CD14-positive monocyte (primary cell): ENCODE measurements around the gene CREB3L4. TPM values are rescaled to one million over a fixed set of nuclear protein-coding genes. Genes with fewer than 3 reads are reported as not detected.

Experiments
- DNase-seq, 3 donors: peaks; one replicate each; pipeline ENCODE4 v3.0.0-alpha.2; 2011 to 2022
- H2AFZ ChIP-seq: 2 replicates; pipeline ENCODE4 v1.6.0; 2012; ENCODE audit warnings: mild to moderate bottlenecking, low read depth, low read length, inconsistent platforms; ENCODE audit not compliant: insufficient read depth, poor library complexity, severe bottlenecking
- H3K27ac ChIP-seq, 2 donors: 1 replicate in 1 of 2; 2 replicates in 1 of 2; pipeline ENCODE4 v1.5.1; 2012 to 2013; ENCODE audit warnings: low read length in 2 of 2, control low read depth in 1 of 2, inconsistent platforms in 1 of 2, low read depth in 1 of 2, mild to moderate bottlenecking in 1 of 2
- H3K27me3 ChIP-seq, 2 donors: one replicate each; pipeline versions ENCODE4 v1.6.0 to v1.6.1; 2011 to 2013; ENCODE audit warnings: low read length in 2 of 2; ENCODE audit not compliant: control insufficient read depth in 2 of 2, insufficient read depth in 2 of 2
- H3K36me3 ChIP-seq, 2 donors: replicated peaks in 1 of 2; 1 replicate in 1 of 2; 2 replicates in 1 of 2; pipeline versions ENCODE4 v1.5.1 to v1.6.1; 2012 to 2013; ENCODE audit warnings: low read length in 2 of 2, control low read depth in 1 of 2, inconsistent platforms in 1 of 2, mild to moderate bottlenecking in 1 of 2; ENCODE audit not compliant: insufficient read depth in 2 of 2, control insufficient read depth in 1 of 2
- H3K4me1 ChIP-seq, 2 donors: 1 replicate in 1 of 2; 2 replicates in 1 of 2; pipeline versions ENCODE4 v1.5.1 to v1.6.1; 2012 to 2013; ENCODE audit warnings: low read length in 2 of 2, control low read depth in 1 of 2, inconsistent platforms in 1 of 2, mild to moderate bottlenecking in 1 of 2, moderate library complexity in 1 of 2; ENCODE audit not compliant: insufficient read depth in 2 of 2, control insufficient read depth in 1 of 2
- H3K4me2 ChIP-seq: replicated peaks from 2 replicates; pipeline ENCODE3; 2012; ENCODE audit warnings: low read length, moderate library complexity, mild to moderate bottlenecking; ENCODE audit not compliant: poor library complexity, severe bottlenecking; ENCODE audit errors: extremely low read depth
- H3K4me3 ChIP-seq, 3 experiments: fragments of 200-600 bp in 1 of 3; sonication (generic) in 1 of 3; replicated peaks in 1 of 3; 1 replicate in 2 of 3; 2 replicates in 1 of 3; pipeline ENCODE4 v1.5.1; 2011 to 2013; ENCODE audit warnings: low read length in 3 of 3, mild to moderate bottlenecking in 3 of 3, control low read depth in 2 of 3, low read depth in 2 of 3, inconsistent platforms in 1 of 3, moderate library complexity in 1 of 3
- H3K79me2 ChIP-seq: 2 replicates; pipeline ENCODE4 v1.6.0; 2012; ENCODE audit warnings: mild to moderate bottlenecking, control low read depth, inconsistent platforms, low read length, moderate library complexity; ENCODE audit not compliant: insufficient read depth
- H3K9ac ChIP-seq: 2 replicates; pipeline ENCODE4 v1.6.0; 2017; ENCODE audit warnings: low read length, mild to moderate bottlenecking; ENCODE audit not compliant: insufficient read depth, poor library complexity, severe bottlenecking
- H3K9me3 ChIP-seq, 2 donors: replicated peaks in 1 of 2; 1 replicate in 1 of 2; 2 replicates in 1 of 2; pipeline versions ENCODE4 v1.5.1 to v1.6.1; 2012 to 2013; ENCODE audit warnings: low read length in 2 of 2, control low read depth in 1 of 2; ENCODE audit not compliant: control insufficient read depth in 1 of 2, insufficient read depth in 1 of 2
- H4K20me1 ChIP-seq: 2 replicates; pipeline ENCODE4 v1.6.0; 2012; ENCODE audit warnings: mild to moderate bottlenecking, low read length, control low read depth, moderate library complexity; ENCODE audit not compliant: insufficient read depth
- H3K27ac Mint-ChIP-seq, 7 donors: one replicate each; pipeline ENCODE4 v1.8.0; 2020; ENCODE audit warnings: mild to moderate bottlenecking in 7 of 7, mixed read lengths in 7 of 7, moderate library complexity in 6 of 7, inconsistent platforms in 2 of 7
- H3K27me3 Mint-ChIP-seq, 3 donors: one replicate each; pipeline ENCODE4 v1.8.0; 2021 to 2022; ENCODE audit warnings: low read depth in 3 of 3, mild to moderate bottlenecking in 3 of 3, mixed read lengths in 3 of 3, moderate library complexity in 3 of 3, inconsistent platforms in 1 of 3
- H3K36me3 Mint-ChIP-seq, 2 donors: one replicate each; pipeline ENCODE4 v1.8.0; 2020; ENCODE audit warnings: mixed read lengths in 2 of 2, inconsistent platforms in 1 of 2, mild to moderate bottlenecking in 1 of 2
- H3K4me1 Mint-ChIP-seq: one replicate; pipeline ENCODE4 v1.8.0; 2020; ENCODE audit warnings: mild to moderate bottlenecking, mixed read lengths
- H3K4me3 Mint-ChIP-seq, 2 donors: one replicate each; pipeline ENCODE4 v1.8.0; 2020; ENCODE audit warnings: mild to moderate bottlenecking in 2 of 2, mixed read lengths in 2 of 2, moderate library complexity in 1 of 2
- H3K9me3 Mint-ChIP-seq, 7 donors: one replicate each; pipeline ENCODE4 v1.8.0; 2020 to 2022; ENCODE audit warnings: mixed read lengths in 7 of 7, mild to moderate bottlenecking in 6 of 7, moderate library complexity in 6 of 7, inconsistent platforms in 2 of 7
- CTCF ChIP-seq: fragments of 200-600 bp; IDR thresholded peaks from one replicate; pipeline ENCODE4 v1.8.0; 2022; ENCODE audit warnings: antibody characterized with exemption, mild to moderate bottlenecking
- WGBS: methylation state at CpG from one replicate; pipeline ENCODE4 v1.1.5; 2013; ENCODE audit warnings: missing lambda C conversion rate; ENCODE audit not compliant: insufficient coverage; 5-methylcytosine and 5-hydroxymethylcytosine counted together
- intact Hi-C, 2 donors: fragments of 100-400 bp; cut with micrococcal nuclease; formaldehyde crosslinking; loops; one replicate each; pipeline versions ENCODE4 v1.15.0 to v1.15.1; 2023
- polyA plus RNA-seq, 3 donors: library from polyadenylated mRNA; depleted of rRNA in 1 of 3; unstranded in 2 of 3; stranded (reverse) in 1 of 3; fragments of 300-500 nt in 2 of 3; fragments of >200 nt in 1 of 3; fragmentation: Illumina TruSeq in 2 of 3; gene quantifications; 1 replicate in 2 of 3; 2 replicates in 1 of 3; pipeline ENCODE4 v1.2.3, GENCODE V29; 2012 to 2021
- small RNA-seq: library from RNA; depleted of rRNA; stranded (forward); fragments of <200 nt; gene quantifications from one replicate; pipeline ENCODE3, GENCODE V24; 2012; ENCODE audit warnings: low read depth; ENCODE audit not compliant: insufficient read length

Gene CREB3L4
- polyA plus RNA-seq, 3 donors, result 5.0 to 7.6 (median 6.8) TPM

- Histone ChIP-seq H3K4me2 (no peak overlapping the region), H3K4me3 (no peak overlapping the region), H3K79me2 (no peaks in the 10 kb centered on the region), H4K20me1 (no peaks in the 10 kb centered on the region), H2AFZ (no peak overlapping the region), H3K9ac (no peak overlapping the region), H3K9me3 (no peaks in the 10 kb centered on the region), H3K27me3 (no peaks in the 10 kb centered on the region), H3K36me3 (no peaks in the 10 kb centered on the region), H3K27ac (no peak overlapping the region), H3K4me1 (no peaks in the 10 kb centered on the region)
- no peak overlapping the region for H3K4me3 Mint-ChIP-seq
- no peaks in the 10 kb centered on the region for H3K36me3 Mint-ChIP-seq
- no peak overlapping the region for H3K27ac Mint-ChIP-seq
- H3K9me3 Mint-ChIP-seq, result peaks cover 0 to 2% (median 0%) of the 10 kb centered on the region in 7 donors
- peaks cover 2 to 7% (median 4%) of the 10 kb centered on the region in 3 donors for H3K27me3 Mint-ChIP-seq
- intact Hi-C loops, result no loop called here
- no CpG with 5 or more reads among the region's 1 CpG for WGBS
- no peak for DNase-seq
- no peaks in the 10 kb centered on the region for H3K4me1 Mint-ChIP-seq
- no peak for TF ChIP-seq CTCF
These were observed 52.2 kb downstream of the CREB3L4 start for GRCh38 chr1:154019940-154020339.

Small RNAs within 50 kb of the gene (small RNA-seq; reads per million reads assigned to genes)
- gene MIR6737, result not detected

Other genes starting within 250 kb of the CREB3L4 start
- 10 to 100 TPM in 2 of 3 donors, 1 to 10 TPM in 1; 9.2 to 76.9 (median 15.9) TPM for gene INTS3, start 239.9 kb upstream of the CREB3L4 start, polyA plus RNA-seq
- gene SLC27A3, start 192.5 kb upstream of the CREB3L4 start, polyA plus RNA-seq, result 100 to 1,000 TPM in 2 of 3 donors, 10 to 100 TPM in 1; 84.5 to 123 (median 118) TPM
- 10 to 100 TPM in 1 of 3 donors, 1 to 10 TPM in 2; 1.1 to 11.0 (median 2.0) TPM for gene GATAD2B, start 44.9 kb upstream of the CREB3L4 start, polyA plus RNA-seq
- 100 to 1,000 TPM in 1 of 3 donors, 10 to 100 TPM in 1, 1 to 10 TPM in 1; 7.8 to 324 (median 10.9) TPM for gene DENND4B, start 21.2 kb upstream of the CREB3L4 start, polyA plus RNA-seq
- gene CRTC2, start 9.3 kb upstream of the CREB3L4 start, polyA plus RNA-seq, result 10 to 100 TPM; 13.7 to 86.0 (median 21.2) TPM
- 10 to 100 TPM; 37.6 to 83.1 (median 82.1) TPM for gene SLC39A1, start 4.4 kb upstream of the CREB3L4 start, polyA plus RNA-seq
- gene JTB, start 9.8 kb downstream of the CREB3L4 start, polyA plus RNA-seq, result 100 to 1,000 TPM; 150 to 391 (median 312) TPM
- 1 to 10 TPM; 1.8 to 5.1 (median 3.9) TPM for gene RAB13, start 18.4 kb downstream of the CREB3L4 start, polyA plus RNA-seq
- 1,000 to 10,000 TPM; 4,186 to 7,443 (median 4,309) TPM for gene RPS27, start 22.9 kb downstream of the CREB3L4 start, polyA plus RNA-seq
- under 1 TPM in 1 of 3 donors, not detected in 2; 0.03 TPM for gene NUP210L, start 187.2 kb downstream of the CREB3L4 start, polyA plus RNA-seq
- 1,000 to 10,000 TPM in 2 of 3 donors, 100 to 1,000 TPM in 1; 418 to 1,159 (median 1,153) TPM for gene TPM3, start 224.2 kb downstream of the CREB3L4 start, polyA plus RNA-seq
- not detected for gene CFAP141, start 238.4 kb downstream of the CREB3L4 start, polyA plus RNA-seq